ENCODE measurements around the gene USP36. TPM values are rescaled to one million over a fixed set of nuclear protein-coding genes. Genes with fewer than 3 reads are reported as not detected.

USP36 gene
- total RNA-seq, 1 donor from 2014 or later: 59.0 TPM

- Mint-ChIP-seq H3K4me1 (peaks cover 7% of the 10 kb centered on the region), H3K27ac (ENCODE audit: unreplicated experiment) (no peak overlapping the region), H3K36me3 (ENCODE audit: low read depth) (peaks cover 8% of the 10 kb centered on the region), H3K27me3 (ENCODE audit: low read depth) (no peaks in the 10 kb centered on the region), H3K9me3 (no peaks in the 10 kb centered on the region), H3K4me3 (no peak overlapping the region)
- TF ChIP-seq CTCF (conservative IDR thresholded peaks at IDR 0.05): no peak
- DNase-seq (ENCODE audit: low read depth, low spot score): no peak
Measured at GRCh38 chr17:78793415-78793814, 47.2 kb downstream of the USP36 start.

GRCh38 chr17:78791840-78792709 lies 48.5 kb downstream of the USP36 start:
- H3K4me3 Mint-ChIP-seq: no peak overlapping the region
- H3K27ac Mint-ChIP-seq (ENCODE audit: unreplicated experiment): no peak overlapping the region
- peaks cover 7% of the 10 kb centered on the region for H3K4me1 Mint-ChIP-seq
- H3K9me3 Mint-ChIP-seq: no peaks in the 10 kb centered on the region
- no peaks in the 10 kb centered on the region for H3K27me3 Mint-ChIP-seq (ENCODE audit: low read depth)
- TF ChIP-seq CTCF (conservative IDR thresholded peaks at IDR 0.05): no peak
- H3K36me3 Mint-ChIP-seq (ENCODE audit: low read depth): peaks cover 7% of the 10 kb centered on the region
- no peak for DNase-seq (ENCODE audit: low read depth, low spot score)

- no peak for TF ChIP-seq CTCF (conservative IDR thresholded peaks at IDR 0.05)
- peaks cover 7% of the 10 kb centered on the region for H3K4me1 Mint-ChIP-seq
- DNase-seq (ENCODE audit: low read depth, low spot score): no peak
- H3K4me3 Mint-ChIP-seq: no peak overlapping the region
- no peak overlapping the region for H3K27ac Mint-ChIP-seq (ENCODE audit: unreplicated experiment)
- H3K27me3 Mint-ChIP-seq (ENCODE audit: low read depth): no peaks in the 10 kb centered on the region
- peaks cover 7% of the 10 kb centered on the region for H3K36me3 Mint-ChIP-seq (ENCODE audit: low read depth)
- no peaks in the 10 kb centered on the region for H3K9me3 Mint-ChIP-seq
Measured at GRCh38 chr17:78790552-78790951, 50.1 kb downstream of the USP36 start.

GRCh38 chr17:78789663-78790181 lies 50.9 kb downstream of the USP36 start:
- no peak overlapping the region for H3K27ac Mint-ChIP-seq (ENCODE audit: unreplicated experiment)
- TF ChIP-seq CTCF (conservative IDR thresholded peaks at IDR 0.05): no peak
- H3K4me1 Mint-ChIP-seq: peaks cover 7% of the 10 kb centered on the region
- DNase-seq (ENCODE audit: low read depth, low spot score): no peak
- no peak overlapping the region for H3K4me3 Mint-ChIP-seq
- H3K36me3 Mint-ChIP-seq (ENCODE audit: low read depth): peaks cover 7% of the 10 kb centered on the region
- H3K27me3 Mint-ChIP-seq (ENCODE audit: low read depth): no peaks in the 10 kb centered on the region
- H3K9me3 Mint-ChIP-seq: no peaks in the 10 kb centered on the region

GRCh38 chr17:78789149-78789662 lies 51.4 kb downstream of the USP36 start:
- Mint-ChIP-seq H3K27ac (ENCODE audit: unreplicated experiment) (no peak overlapping the region), H3K4me1 (peaks cover 7% of the 10 kb centered on the region), H3K4me3 (no peak overlapping the region), H3K27me3 (ENCODE audit: low read depth) (no peaks in the 10 kb centered on the region), H3K36me3 (ENCODE audit: low read depth) (peaks cover 7% of the 10 kb centered on the region), H3K9me3 (no peaks in the 10 kb centered on the region)
- TF ChIP-seq CTCF (conservative IDR thresholded peaks at IDR 0.05): no peak
- no peak for DNase-seq (ENCODE audit: low read depth, low spot score)
